ENCODE results near the gene MEG3.

MEG3 gene

DNA sequence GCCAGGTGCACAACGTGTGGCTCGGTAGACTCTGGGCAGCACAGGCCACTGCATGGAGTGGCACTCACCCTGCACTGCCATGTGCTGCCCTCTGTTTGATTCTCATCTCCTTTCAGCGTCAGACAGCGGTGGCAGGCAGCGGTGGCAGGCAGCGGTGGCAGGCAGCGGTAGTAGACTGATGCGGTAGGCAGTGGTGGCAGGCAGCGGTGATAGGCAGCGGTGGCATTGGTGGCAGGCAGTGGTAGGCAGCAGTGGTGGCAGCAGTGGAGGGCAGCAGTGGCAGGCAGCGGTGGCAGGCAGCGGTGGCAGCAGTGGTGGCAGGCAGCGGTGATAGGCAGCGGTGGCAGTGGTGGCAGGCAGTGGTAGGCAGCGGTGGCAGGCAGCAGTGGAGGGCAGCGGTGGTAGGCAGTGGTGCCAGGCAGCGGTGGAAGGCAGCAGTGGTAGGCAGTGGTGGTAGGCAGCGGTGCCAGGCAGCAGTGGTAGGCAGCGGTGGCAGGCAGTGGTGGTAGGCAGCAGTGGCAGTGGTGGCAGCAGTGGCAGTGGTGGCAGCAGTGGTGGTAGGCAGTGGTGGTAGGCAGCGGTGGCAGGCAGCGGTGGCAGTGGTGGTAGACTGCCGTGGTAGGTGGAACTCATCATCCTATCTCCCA lies 6.0 kb upstream of the MEG3 start:
- TF ChIP-seq EZH2phosphoT487 (IDR thresholded peaks at IDR 0.05; ENCODE audit: borderline replicate concordance, low read length) (no peak), CTCF (IDR thresholded peaks at IDR 0.05; ENCODE audit: low read depth, low read length, poor library complexity, severe bottlenecking) (no peak)
- no peaks in the 10 kb centered on the region for H3K79me2 ChIP-seq (ENCODE audit: control insufficient read depth, low read length)
- H3K4me3 ChIP-seq (ENCODE audit: low read length), result no peak overlapping the region
- no peaks in the 10 kb centered on the region for H4K20me1 ChIP-seq (ENCODE audit: control insufficient read depth, insufficient read depth, low read depth, low read length)
- H3F3A ChIP-seq (ENCODE audit: control insufficient read depth, insufficient read depth), result no peaks in the 10 kb centered on the region
- no peak overlapping the region for H3K4me2 ChIP-seq (ENCODE audit: low read length)
- H3K27me3 ChIP-seq (ENCODE audit: control insufficient read depth, low read length), result no peaks in the 10 kb centered on the region
- no peaks in the 10 kb centered on the region for H3K9me2 ChIP-seq (replicated peaks; ENCODE audit: control insufficient read depth, low read length)
- no peaks in the 10 kb centered on the region for H3K36me3 ChIP-seq (ENCODE audit: control insufficient read depth, low read length)
- H3K4me1 ChIP-seq (ENCODE audit: control insufficient read depth, low read length), result no peaks in the 10 kb centered on the region
- no peaks in the 10 kb centered on the region for H3K9me3 ChIP-seq (ENCODE audit: control insufficient read depth, insufficient read depth, low read length)
- no peak overlapping the region for H3K27ac ChIP-seq (ENCODE audit: low read depth, low read length)

DNA sequence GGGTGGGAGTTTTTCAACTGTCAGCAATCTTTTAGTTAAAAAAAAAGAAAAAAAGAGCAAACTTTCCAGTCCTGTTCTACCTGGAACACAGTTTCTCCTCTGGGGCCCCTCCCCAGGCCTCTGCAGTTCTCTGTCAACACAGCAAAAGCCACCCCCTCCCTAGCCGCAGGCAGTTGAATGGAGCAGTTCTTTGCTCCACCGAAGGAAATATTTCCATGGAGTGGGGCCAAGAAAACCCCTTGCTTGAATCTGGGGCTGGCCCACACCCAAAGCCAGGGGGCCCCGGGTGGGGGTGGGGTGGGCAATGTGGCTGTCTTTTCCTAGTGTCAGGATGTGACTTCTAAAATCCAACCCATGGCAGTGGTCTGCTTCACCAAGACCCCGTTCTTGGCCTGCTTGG lies 5.0 kb upstream of the MEG3 start:
- TF ChIP-seq CTCF (IDR thresholded peaks at IDR 0.05; ENCODE audit: low read depth, low read length, poor library complexity, severe bottlenecking) (no peak), EZH2phosphoT487 (IDR thresholded peaks at IDR 0.05; ENCODE audit: borderline replicate concordance, low read length) (no peak)
- Histone ChIP-seq H3F3A (ENCODE audit: control insufficient read depth, insufficient read depth) (no peaks in the 10 kb centered on the region), H3K9me2 (replicated peaks; ENCODE audit: control insufficient read depth, low read length) (no peaks in the 10 kb centered on the region)

DNA sequence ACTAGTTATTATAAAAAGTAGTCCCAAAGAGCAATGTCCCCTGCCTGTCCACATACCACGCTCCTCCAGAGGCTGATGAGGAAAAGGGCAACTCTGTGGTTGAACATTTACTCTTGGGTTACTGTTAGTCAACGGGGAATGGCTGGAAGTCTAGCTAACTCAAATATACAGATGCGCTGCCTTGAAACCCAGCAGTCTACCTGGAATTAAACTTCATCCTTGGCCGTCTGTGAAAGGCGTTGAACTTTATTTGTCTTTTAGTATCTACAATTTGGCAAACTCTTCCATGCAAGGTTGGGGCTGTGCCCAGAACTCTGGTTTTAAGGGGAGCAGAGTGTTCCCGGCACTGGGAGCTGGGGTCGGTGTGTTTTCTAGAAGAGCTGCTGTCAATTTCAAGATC lies 3.9 kb upstream of the MEG3 start:
- no peaks in the 10 kb centered on the region for H3F3A ChIP-seq (ENCODE audit: control insufficient read depth, insufficient read depth)
- H3K36me3 ChIP-seq (ENCODE audit: control insufficient read depth, low read length), result no peaks in the 10 kb centered on the region
- no peak overlapping the region for H3K4me3 ChIP-seq (ENCODE audit: low read length)
- no peak overlapping the region for H3K27ac ChIP-seq (ENCODE audit: low read depth, low read length)
- no peaks in the 10 kb centered on the region; the same call in 1 of the 2 replicates for H3K9me3 ChIP-seq (ENCODE audit: control insufficient read depth, insufficient read depth, low read length)
- TF ChIP-seq CTCF (IDR thresholded peaks at IDR 0.05; ENCODE audit: low read depth, low read length, poor library complexity, severe bottlenecking), result no peak
- no peak for TF ChIP-seq EZH2phosphoT487 (IDR thresholded peaks at IDR 0.05; ENCODE audit: borderline replicate concordance, low read length)
- H3K27me3 ChIP-seq (ENCODE audit: control insufficient read depth, low read length), result no peaks in the 10 kb centered on the region
- no peaks in the 10 kb centered on the region for H3K9me2 ChIP-seq (replicated peaks; ENCODE audit: control insufficient read depth, low read length)
- no peaks in the 10 kb centered on the region for H3K79me2 ChIP-seq (ENCODE audit: control insufficient read depth, low read length)
- no peaks in the 10 kb centered on the region for H3K4me1 ChIP-seq (ENCODE audit: control insufficient read depth, low read length)
- H3K4me2 ChIP-seq (ENCODE audit: low read length), result no peak overlapping the region
- no peaks in the 10 kb centered on the region for H4K20me1 ChIP-seq (ENCODE audit: control insufficient read depth, insufficient read depth, low read depth, low read length)

More for the DNA sequence above, 5.0 kb upstream of the MEG3 start:
- H3K27ac ChIP-seq (ENCODE audit: low read depth, low read length), result no peak overlapping the region
- no peaks in the 10 kb centered on the region for H4K20me1 ChIP-seq (ENCODE audit: control insufficient read depth, insufficient read depth, low read depth, low read length)
- H3K4me2 ChIP-seq (ENCODE audit: low read length), result no peak overlapping the region
- no peaks in the 10 kb centered on the region for H3K79me2 ChIP-seq (ENCODE audit: control insufficient read depth, low read length)
- H3K4me1 ChIP-seq (ENCODE audit: control insufficient read depth, low read length), result no peaks in the 10 kb centered on the region
- H3K9me3 ChIP-seq (ENCODE audit: control insufficient read depth, insufficient read depth, low read length), result no peaks in the 10 kb centered on the region; the same call in 1 of the 2 replicates
- no peaks in the 10 kb centered on the region for H3K27me3 ChIP-seq (ENCODE audit: control insufficient read depth, low read length)
- no peaks in the 10 kb centered on the region for H3K36me3 ChIP-seq (ENCODE audit: control insufficient read depth, low read length)
- no peak overlapping the region for H3K4me3 ChIP-seq (ENCODE audit: low read length)

All from DOHH2 (cell line).